HG03045 (cell line): Measurements from ENCODE around the gene AGAP4.
"Not testable (repeated sequence)": the region's sequence is repeated elsewhere in the genome, so short reads cannot be mapped to it uniquely, and the experiment has no call there.

Source experiments
- ATAC-seq: cut with Tn5 transposase; IDR thresholded peaks from one replicate; pipeline ENCODE4 v1.9.1; 2021; ENCODE audit warnings: mild to moderate bottlenecking, moderate library complexity; ENCODE audit not compliant: unreplicated experiment

AGAP4 gene

DNA sequence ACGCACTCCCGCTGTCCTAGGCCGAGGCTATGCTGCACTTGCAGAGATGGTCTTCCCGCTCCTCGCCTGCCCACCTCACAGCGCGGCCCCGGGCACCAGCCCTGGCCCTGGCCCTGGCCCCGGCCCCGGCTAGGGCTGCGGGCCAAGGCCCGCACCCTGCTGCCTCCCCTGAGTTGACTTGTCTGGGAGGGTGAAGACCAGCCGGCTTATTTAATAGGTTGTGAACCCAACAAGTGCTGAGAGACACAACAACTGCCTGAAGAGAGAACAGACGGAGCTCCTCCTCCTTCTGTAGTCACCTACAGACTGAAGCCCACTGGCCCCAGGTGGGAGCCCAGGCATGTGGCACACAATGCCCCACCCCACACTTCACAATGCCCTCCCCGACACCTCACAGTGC, at the start of gene AGAP4:
Gene AGAP4 (minus strand): TSS at position 101 of the 400 bp plus-strand sequence. CDS start 153 bp downstream, outside the sequence.
- not testable (repeated sequence) for ATAC-seq

DNA sequence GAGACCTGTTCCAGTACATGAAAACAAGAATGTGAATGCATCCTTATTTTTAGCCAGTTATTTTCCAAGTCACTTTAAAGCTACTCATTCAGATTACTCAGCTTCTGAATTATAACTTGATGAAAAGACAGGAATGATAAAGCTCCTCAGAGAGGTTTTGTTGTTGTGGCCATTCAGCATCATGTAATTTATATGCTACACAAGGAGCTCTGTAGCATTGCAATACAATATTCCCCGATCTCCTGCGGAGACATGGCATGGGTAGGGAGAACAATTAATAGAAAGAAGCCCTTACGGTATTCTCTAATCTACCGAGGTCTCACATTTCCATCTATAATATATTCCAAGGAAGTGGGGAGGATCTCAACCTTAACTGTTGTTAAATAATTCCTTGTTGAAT, 43.4 kb upstream of the AGAP4 start:
- not testable (repeated sequence) for ATAC-seq

DNA sequence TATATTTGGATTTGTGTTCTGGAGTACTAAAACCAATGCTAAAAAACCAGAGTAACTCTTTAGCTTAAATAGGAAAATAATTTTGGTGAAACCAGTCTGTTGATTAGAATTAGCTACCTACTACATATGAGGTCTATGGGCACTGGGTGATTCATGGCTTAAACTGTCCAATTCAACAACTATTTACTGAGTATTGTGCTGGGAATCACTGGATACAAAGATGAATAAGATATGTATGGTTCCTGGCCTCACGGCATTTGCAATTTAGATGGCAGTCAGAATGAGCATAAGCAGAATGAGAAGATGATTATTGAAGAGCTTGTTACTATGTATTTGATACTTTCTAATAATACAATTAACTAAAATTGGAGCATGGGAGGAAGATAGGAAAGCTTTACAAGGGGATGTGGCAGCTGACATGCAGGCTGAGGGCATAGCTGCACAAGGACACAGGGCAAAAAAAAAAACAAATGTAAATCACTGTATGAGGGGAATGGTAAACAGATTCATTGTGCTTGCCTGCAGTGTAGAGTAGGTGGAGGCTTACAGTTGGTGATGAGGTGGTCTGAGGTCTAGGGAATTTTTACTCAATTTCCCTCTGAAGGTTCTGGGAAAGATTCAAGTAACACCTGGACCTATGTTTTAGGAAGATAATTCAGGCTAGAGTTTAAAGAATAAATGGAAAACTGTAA, 42.4 kb upstream of the AGAP4 start:
- not testable (repeated sequence) for ATAC-seq

DNA sequence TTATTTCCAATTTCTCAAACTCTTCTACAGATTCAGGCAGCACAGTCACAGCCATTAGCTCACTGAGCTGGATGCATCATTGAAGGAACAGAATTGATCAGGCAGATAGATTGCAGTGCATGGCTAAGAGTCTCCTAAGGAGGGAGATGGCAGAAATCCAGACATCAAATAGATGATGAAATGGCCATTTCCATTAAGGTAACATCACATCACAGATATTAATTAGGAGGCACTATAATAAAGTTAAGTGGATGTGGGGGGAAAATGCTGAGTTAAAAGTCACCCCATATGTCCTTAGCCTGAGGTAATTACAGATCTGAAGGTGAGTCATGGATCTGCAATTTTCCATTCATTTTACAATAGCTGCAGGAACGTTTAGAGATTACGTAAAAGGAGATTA, 35.6 kb upstream of the AGAP4 start:
- ATAC-seq, result not testable (repeated sequence)

DNA sequence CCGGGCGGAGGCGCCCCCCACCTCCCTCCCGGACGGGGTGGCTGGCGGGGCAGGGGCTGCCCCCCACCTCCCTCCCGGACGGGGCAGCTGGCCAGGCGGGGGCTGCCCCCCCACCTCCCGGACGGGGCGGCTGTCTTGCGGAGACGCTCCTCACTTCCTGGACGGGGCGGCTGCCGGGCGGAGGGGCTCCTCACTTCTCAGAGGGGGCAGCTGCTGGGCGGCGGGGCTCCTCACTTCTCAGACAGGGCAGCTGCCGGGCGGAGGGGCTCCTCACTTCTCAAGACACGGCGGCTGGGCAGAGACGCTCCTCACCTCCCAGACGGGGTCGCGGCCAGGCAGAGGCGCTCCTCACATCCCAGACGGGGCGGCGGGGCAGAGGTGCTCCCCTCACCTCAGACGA, 18.1 kb upstream of the AGAP4 start:
- ATAC-seq, result not testable (repeated sequence)

DNA sequence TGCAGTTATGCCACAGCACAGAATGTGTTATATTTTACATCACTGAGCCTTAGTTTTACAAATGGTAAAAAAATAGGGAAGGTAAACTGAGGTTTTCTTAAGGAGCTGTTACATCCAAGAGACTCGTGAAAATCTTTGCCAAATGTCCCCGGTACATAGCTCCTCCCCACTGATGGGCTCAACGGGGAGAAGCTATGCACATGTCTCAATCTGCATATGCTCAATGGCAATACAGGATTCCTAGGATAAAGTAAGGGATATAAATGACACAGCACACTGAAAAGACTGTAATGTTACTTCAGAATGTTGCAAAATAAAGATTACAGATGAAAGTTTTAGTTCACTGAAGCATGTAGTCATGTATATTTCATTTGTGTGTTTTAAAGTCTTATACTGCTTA, 17.0 kb upstream of the AGAP4 start:
- ATAC-seq, result not testable (repeated sequence)

DNA sequence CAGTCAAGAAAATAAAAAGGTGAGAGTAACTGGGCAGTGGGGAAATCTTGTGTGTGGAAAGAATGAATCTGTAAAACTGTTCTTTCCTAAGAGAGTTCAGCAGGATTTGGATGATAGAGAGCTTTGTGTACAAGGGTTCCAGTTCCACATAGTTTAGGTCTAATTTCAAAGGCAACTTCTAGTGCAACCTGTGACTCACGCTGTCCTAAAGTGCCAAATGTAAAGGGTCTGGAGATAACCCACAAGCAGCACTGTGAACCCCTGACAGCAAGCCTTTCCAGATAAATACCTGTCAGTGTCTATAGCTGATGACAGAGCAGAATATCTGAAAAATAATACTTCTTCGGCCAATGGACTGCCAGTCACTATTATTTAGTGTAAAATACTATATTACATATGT, 16.3 kb upstream of the AGAP4 start:
- ATAC-seq, result not testable (repeated sequence)

DNA sequence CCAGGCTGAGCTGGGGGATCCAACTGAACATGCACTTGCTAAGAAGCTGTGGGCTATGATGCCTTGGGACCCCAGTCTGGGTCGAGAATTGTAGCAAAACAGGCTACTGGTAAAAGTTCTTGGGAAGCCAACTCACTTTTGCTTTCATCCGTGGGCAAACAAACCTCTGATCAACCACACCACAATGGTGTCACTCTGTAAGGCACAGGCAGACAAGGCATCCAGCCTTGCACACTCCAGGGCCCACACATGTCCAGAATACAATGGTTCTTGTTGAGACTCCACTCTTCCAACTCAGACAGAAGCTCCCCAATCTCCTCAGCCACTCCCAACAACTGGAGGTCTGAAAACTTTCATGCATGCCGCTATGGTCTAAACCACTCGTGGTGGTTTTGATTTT, 10.6 kb upstream of the AGAP4 start:
- ATAC-seq, result not testable (repeated sequence)

DNA sequence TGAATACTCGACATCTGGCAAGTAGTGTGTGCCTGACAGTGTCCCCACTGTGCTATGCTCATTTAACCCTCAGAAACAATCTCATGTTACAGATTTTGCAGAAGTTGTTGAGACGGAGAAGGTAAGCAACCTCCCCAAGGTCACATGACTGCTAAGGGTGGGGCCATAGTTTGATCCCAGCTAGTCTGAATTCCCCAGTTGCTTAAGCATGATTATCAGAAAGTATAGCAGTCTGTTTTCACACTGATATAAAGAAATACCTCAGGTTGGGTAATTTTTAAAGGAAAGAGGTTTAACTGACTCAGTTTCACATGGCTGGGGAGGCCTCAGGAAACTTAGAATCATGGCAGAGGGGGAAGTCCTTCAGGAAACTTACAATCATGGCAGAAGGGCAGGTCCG, 1.2 kb upstream of the AGAP4 start:
- ATAC-seq, result not testable (repeated sequence)

DNA sequence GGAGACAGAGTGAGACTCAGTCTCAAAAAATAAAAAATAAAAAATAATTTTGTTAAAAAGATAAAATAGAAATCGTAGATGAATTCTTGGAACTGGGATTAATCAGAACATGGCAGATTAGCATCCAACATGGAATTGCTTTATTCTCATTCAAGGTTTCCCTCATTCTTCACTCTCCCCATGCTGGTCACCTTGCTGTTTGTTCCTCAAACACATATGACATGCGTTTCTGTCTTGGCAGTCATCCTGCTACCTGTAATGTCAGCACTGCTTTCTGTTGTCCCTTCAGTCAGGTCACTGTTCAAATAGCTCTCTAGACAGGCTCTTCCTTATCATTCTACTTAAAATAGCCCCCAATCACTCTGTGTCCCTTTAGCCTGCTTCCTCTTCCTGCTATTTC, 24.4 kb downstream of the AGAP4 start:
- not testable (repeated sequence) for ATAC-seq

DNA sequence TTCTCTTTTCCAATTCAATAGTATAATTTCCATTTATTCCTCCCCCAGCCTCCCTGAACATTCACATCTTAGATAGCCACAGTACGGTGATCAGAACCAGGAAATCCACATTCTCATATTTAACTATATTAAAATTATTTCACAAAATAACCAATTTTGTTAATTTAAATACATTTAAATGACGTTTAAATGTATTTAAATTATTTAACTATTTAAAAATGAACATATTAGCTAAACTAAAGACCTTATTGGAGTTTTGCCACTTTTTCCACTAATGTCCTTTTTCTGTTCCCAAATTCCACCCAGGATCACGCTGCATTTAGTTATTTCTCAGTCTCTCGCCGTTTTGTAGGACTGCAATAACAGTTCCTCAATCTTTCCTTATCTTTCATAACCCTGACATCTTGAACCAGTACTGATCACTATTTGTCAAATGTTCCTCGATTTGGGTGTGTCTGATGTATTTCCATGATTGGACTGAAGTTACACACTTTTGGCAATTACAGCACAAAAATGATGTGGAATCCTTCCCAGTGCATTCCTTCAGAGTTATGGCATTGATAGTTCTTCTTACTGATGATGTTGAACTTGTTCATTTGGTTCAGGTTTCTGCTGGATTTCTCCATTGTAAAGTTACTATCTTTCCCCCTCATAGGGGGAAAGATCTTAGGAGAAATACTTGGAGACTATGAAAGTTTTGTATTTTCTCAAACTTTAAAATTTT, 27.0 kb downstream of the AGAP4 start:
- not testable (repeated sequence) for ATAC-seq

DNA sequence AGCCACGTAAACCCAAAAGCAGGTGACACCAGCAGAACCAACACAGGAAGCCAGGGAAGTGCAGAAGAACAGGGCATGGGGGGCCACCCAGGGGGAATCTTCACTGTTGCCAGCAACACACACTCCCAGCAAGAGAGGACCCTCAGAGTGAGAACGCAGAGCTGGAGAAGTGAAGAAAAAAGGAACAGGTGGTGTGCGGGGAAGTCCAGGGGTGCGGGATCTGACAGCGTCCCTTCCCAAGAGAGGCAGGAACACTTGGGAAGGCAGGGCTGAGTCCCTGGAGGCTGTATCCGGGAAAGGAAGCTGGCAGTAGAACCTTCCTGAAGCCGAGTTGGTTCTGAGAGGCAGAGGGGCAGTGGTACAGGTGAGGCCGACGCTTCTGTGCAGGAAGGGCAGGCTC, 27.7 kb downstream of the AGAP4 start:
- no peak for ATAC-seq

DNA sequence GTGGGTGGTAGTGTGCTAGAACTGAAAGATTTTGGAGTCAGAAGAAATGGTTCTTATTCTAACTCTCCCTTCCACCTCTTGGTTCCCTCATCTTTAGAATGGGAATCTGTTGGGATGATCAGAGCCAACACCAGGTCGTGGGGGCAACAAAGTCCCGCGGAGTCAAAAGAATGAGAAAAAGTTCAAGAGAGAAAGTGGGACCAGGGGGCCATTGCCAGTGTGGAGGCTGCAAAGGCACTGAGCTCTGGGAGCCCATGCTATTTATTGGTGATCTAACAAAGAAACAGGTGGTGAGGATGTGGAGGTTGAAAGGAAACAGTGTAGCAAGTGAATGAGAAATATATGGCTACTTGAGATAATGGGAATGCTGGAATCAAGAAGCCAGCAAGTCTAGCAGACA, 29.4 kb downstream of the AGAP4 start:
- ATAC-seq, result no peak

DNA sequence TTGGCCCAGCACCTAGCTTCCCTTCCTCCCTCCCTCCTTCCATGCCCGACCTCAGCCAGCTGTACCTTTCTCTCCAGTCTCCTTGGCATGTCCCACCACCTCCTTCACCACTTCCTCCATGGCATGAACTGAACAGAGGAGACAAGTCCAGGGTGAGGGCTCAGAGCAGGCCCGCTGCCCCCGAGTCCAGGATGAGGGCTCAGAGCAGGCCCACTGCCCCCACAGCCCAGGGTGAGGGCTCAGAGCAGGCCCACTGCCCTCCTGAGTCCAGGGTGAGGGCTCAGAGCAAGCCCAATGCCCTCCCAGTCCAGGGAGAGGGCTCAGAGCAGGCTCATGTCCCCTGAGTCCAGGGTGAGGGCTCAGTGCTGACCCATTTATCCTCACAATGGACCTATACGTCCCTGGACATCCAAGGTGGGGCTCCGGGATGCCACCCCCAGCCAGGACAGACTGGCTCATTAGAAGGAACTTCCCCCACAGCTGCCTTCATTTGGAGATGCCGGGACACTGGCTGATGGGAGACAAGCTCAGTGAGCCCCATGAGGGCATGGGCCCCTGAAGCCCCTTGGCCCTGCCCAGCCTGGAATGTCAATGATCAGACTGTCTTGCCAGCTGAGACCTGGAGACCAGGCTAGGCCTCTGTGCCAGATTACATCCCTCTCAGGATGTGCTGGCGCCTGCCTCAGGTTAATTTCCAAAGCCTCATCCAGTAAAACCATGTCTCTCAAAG, 30.0 kb downstream of the AGAP4 start:
- ATAC-seq, result no peak

DNA sequence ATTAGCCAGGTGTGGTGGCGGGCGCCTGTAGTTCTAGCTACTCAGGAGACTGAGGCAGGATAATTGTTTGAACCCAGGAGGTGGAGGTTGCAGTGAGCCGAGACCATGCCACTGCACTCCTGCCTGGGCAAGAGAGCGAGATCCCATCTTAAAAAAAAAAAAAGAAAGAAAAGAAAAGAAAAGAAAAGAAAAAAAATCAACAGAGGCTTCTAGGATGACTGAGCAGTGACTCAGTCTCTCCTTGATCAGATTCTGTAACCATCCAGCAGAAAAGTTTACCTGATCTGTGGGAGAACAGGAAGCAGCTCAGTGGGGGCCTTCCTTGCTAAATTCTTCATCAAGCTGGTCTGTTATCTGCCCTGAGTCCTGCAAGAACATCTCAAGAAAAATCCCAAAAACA, 33.2 kb downstream of the AGAP4 start:
- not testable (repeated sequence) for ATAC-seq

DNA sequence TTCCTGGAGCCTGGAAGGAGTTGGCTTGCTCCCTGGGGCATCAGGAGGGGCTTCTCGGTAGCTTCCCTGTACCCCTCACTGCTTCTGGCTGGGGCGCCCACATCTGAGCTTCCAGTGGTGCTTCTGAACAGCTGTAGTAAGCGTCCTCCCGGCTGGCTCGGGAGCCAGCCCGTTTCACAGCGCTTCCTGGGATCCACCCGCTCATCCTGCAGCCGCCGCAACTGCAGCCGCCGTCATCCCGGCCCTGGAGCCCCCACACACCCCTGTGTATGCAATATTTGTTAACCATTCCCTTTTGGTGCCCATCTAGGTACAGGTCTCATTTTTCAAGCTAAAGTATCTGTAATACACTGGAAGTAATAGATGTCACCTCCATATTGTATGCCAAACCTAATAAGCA, 34.3 kb downstream of the AGAP4 start:
- not testable (repeated sequence) for ATAC-seq

DNA sequence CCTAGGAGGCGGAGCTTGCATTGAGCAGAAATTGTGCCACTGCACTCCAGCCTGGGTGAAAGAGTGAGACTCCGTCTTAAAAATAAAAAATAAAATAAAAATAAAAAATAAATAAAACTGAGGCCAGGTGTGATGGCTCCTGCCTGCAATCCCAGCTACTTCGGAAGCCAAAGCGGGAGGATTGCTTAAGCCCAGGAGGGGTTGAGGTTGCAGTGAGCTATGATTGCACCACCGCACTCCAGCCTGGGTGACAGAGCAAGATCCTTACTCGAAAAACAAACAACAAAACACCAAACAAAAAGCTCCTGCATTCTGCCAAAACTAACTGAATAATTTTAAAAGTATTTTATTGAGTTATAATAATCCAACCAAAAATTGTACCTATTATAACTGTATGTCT, 36.2 kb downstream of the AGAP4 start:
- ATAC-seq, result no peak

DNA sequence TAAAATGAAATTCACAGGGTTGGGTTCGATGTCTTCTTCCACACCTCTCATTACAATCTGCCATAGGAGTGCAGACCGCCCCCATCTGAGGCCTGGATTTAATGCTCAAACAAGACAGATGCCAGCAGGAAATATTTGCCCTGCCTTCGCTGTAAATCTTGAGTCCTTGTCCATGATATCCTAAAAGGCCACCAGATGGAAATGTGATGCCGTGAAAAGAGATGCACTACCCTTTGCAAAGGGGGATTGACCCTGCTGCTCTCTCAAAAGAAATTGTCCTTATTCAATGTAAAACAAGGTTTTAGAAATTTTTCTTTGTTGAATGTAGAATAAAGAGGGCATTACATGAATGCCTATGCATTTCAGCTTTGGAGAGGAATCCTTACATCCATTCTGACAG, 37.5 kb downstream of the AGAP4 start:
- no peak for ATAC-seq

DNA sequence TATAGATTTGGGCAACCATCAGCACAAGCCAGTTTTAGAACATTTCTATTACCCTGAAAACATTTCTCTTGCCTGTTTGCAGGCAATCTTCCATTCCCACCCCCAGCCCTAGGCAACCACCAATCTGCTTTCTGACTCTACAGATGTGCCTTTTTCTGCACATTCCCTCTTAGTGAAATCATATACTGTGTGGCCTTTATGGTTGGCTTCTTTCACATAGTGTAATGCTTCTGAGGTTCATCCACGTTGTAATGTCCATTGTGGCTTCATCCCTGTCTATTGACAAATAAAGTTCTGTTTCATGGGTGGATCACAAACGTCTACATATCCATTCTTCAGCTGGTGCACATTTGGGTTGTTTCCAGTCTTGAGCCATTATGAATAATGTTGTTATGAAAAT, 42.3 kb downstream of the AGAP4 start:
- ATAC-seq, result not testable (repeated sequence)

DNA sequence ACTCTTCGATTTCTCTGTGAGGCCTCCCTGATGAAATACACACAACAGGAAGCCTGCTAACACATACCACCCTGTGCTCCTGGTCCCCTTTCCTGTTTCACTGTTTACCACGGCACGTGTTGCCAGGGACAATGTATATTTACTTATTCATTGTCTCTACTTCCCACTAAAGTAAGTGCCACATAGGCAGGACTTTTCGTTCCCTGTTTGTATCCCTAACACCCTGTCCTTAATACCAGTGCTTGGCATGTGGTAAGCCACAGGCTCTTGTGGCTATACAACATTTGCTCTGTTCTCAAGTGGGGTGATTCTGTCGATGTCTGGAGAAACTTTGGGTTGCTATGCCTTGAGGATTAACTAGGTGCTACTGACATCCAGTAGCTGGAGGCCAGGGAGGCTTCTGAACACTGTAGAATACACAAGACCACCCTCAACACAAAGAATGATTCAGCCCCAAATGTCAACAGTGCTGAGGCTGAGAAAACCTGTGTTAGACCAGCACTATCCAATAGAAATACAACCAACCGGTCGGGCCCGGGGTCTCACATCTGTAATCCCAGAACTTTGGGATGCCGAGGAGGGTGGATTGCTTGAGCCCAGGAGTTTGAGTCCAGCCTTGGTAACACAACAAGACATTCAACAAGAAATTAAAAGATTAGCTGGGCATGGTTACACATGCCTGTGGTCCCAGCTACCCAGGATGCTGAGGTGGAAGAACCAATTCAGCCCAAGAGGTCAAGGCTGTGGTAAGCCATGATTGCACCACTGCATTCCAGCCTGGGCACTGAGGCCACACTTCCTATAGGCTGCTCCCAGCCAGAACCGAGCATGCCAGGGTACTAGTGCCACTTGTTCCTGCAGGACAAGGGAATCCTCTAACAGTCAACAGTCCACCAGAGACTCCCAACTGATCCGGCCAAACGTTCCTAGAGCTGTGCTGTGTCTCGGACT, 44.0 kb downstream of the AGAP4 start:
- ATAC-seq, result not testable (repeated sequence)

DNA sequence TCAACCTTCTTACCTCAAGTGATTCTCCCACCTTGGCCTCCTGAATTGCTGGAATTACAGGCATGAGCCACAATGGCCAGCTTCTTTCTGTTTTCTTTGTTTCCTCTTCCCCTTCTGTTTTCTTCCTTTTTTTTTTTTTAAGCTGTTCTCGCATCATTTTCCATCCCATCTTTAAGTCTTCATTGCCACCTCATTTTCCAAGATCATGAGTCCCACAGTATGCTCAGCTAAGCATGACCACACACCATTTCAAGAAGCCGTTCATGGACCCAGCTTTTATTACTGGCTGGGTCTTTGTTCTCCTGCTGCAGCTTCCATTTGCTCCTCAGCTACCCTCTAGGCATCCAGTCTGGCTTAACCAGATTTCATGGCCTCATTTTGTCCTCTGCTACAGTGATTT, 52.5 kb downstream of the AGAP4 start:
- ATAC-seq, result not testable (repeated sequence)
